Stimulated activated CD8-positive, alpha-beta memory T cell treated with anti-CD3 and anti-CD28 coated beads, Interleukin-12 subunit alpha, Interleukin-12 subunit beta, amount 100 ng/mL, for 4 hours (primary cell): ENCODE data around the gene HMGB4.

ENCODE experiments used
- DNase-seq: peaks from one replicate; pipeline ENCODE4 v3.0.0-alpha.2; 2020; ENCODE audit warnings: low read depth

Gene HMGB4

GRCh38 chr1:33898406-33898805, 34.5 kb downstream of the HMGB4 start:
- DNase-seq: no peak

- DNase-seq: no peak
Observed at GRCh38 chr1:33898881-33899280, 35.0 kb downstream of the HMGB4 start.

GRCh38 chr1:33899746-33900145, 35.9 kb downstream of the HMGB4 start:
- no peak for DNase-seq

- no peak for DNase-seq
Observed at GRCh38 chr1:33902486-33903209, 38.8 kb downstream of the HMGB4 start.

DNA sequence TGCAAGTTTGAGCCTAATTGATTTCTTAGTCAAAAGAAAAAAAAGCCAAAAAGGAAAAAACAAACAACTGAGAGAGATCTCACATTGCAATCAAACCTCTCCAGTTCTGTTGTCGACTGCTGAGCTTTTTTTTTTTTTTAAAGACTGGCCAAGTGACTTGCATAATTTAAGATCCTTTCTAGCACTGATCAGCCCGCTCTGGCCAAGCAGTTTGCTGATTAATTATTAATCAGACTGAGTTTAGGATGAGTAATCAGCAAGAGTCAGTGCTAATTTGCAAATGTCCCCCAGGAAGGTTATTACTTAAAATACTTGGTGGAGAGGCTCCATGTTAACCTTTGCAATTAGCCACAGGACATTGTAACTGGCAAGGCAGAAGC, 39.3 kb downstream of the HMGB4 start:
- no peak for DNase-seq

DNA sequence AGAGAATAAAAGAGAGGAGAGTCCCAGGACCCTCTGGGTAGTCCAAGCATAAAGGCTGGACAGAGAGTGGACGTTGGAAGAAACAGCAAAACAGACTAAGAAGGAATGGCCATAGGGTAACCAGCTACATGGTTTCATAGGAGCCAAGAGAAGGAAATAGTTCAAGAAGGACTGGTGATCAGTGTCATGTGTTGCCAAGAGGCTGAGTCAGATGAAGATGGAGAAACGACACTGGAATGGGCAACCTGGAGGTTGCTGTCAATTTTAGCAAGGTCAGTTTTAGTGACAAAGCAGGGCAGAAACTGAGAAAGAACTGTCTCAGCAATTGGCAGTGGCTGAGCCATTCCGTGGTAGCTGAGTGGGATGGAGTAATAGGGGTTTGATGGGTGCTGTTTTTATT, 41.4 kb downstream of the HMGB4 start:
- no peak for DNase-seq

DNA sequence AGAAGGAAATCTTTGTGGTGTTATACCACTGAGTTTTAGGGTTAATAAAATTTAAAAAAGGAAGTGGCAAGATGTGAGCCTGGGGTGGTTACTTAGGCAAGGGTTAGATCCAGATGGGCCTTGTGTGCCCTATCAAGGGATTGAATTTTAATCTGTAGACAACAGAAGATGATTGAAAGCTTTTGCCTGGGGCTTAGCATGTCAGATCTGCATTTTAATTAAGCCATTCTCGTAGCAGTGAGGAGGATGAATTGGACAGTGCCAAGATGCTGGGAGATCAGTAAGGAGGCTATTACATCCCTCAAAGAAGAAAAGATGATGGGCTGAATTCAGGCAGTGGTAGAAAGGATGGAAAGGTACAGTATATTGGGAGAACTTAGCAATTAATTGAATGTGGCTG, 42.3 kb downstream of the HMGB4 start:
- DNase-seq: no peak

- no peak for DNase-seq
Observed at GRCh38 chr1:33908324-33908956, 44.6 kb downstream of the HMGB4 start.
